CD14-positive monocyte (primary cell): Measurements from ENCODE around the gene NARS2. TPM values are rescaled to one million over a fixed set of nuclear protein-coding genes. Genes with fewer than 3 reads are reported as not detected.
A peak's percentile ranks its signal among the peaks of the same experiment; 100 is the strongest.

Source experiments
- DNase-seq, 3 donors: peaks; one replicate each; pipeline ENCODE4 v3.0.0-alpha.2; 2011 to 2022
- H2AFZ ChIP-seq: 2 replicates; pipeline ENCODE4 v1.6.0; 2012; ENCODE audit warnings: mild to moderate bottlenecking, low read depth, low read length, inconsistent platforms; ENCODE audit not compliant: insufficient read depth, poor library complexity, severe bottlenecking
- H3K27ac ChIP-seq, 2 donors: 1 replicate in 1 of 2; 2 replicates in 1 of 2; pipeline ENCODE4 v1.5.1; 2012 to 2013; ENCODE audit warnings: low read length in 2 of 2, control low read depth in 1 of 2, inconsistent platforms in 1 of 2, low read depth in 1 of 2, mild to moderate bottlenecking in 1 of 2
- H3K27me3 ChIP-seq, 2 donors: one replicate each; pipeline versions ENCODE4 v1.6.0 to v1.6.1; 2011 to 2013; ENCODE audit warnings: low read length in 2 of 2; ENCODE audit not compliant: control insufficient read depth in 2 of 2, insufficient read depth in 2 of 2
- H3K36me3 ChIP-seq, 2 donors: replicated peaks in 1 of 2; 1 replicate in 1 of 2; 2 replicates in 1 of 2; pipeline versions ENCODE4 v1.5.1 to v1.6.1; 2012 to 2013; ENCODE audit warnings: low read length in 2 of 2, control low read depth in 1 of 2, inconsistent platforms in 1 of 2, mild to moderate bottlenecking in 1 of 2; ENCODE audit not compliant: insufficient read depth in 2 of 2, control insufficient read depth in 1 of 2
- H3K4me1 ChIP-seq, 2 donors: 1 replicate in 1 of 2; 2 replicates in 1 of 2; pipeline versions ENCODE4 v1.5.1 to v1.6.1; 2012 to 2013; ENCODE audit warnings: low read length in 2 of 2, control low read depth in 1 of 2, inconsistent platforms in 1 of 2, mild to moderate bottlenecking in 1 of 2, moderate library complexity in 1 of 2; ENCODE audit not compliant: insufficient read depth in 2 of 2, control insufficient read depth in 1 of 2
- H3K4me2 ChIP-seq: replicated peaks from 2 replicates; pipeline ENCODE3; 2012; ENCODE audit warnings: low read length, moderate library complexity, mild to moderate bottlenecking; ENCODE audit not compliant: poor library complexity, severe bottlenecking; ENCODE audit errors: extremely low read depth
- H3K4me3 ChIP-seq, 3 experiments: fragments of 200-600 bp in 1 of 3; sonication (generic) in 1 of 3; replicated peaks in 1 of 3; 1 replicate in 2 of 3; 2 replicates in 1 of 3; pipeline ENCODE4 v1.5.1; 2011 to 2013; ENCODE audit warnings: low read length in 3 of 3, mild to moderate bottlenecking in 3 of 3, control low read depth in 2 of 3, low read depth in 2 of 3, inconsistent platforms in 1 of 3, moderate library complexity in 1 of 3
- H3K79me2 ChIP-seq: 2 replicates; pipeline ENCODE4 v1.6.0; 2012; ENCODE audit warnings: mild to moderate bottlenecking, control low read depth, inconsistent platforms, low read length, moderate library complexity; ENCODE audit not compliant: insufficient read depth
- H3K9ac ChIP-seq: 2 replicates; pipeline ENCODE4 v1.6.0; 2017; ENCODE audit warnings: low read length, mild to moderate bottlenecking; ENCODE audit not compliant: insufficient read depth, poor library complexity, severe bottlenecking
- H3K9me3 ChIP-seq, 2 donors: replicated peaks in 1 of 2; 1 replicate in 1 of 2; 2 replicates in 1 of 2; pipeline versions ENCODE4 v1.5.1 to v1.6.1; 2012 to 2013; ENCODE audit warnings: low read length in 2 of 2, control low read depth in 1 of 2; ENCODE audit not compliant: control insufficient read depth in 1 of 2, insufficient read depth in 1 of 2
- H4K20me1 ChIP-seq: 2 replicates; pipeline ENCODE4 v1.6.0; 2012; ENCODE audit warnings: mild to moderate bottlenecking, low read length, control low read depth, moderate library complexity; ENCODE audit not compliant: insufficient read depth
- H3K27ac Mint-ChIP-seq, 7 donors: one replicate each; pipeline ENCODE4 v1.8.0; 2020; ENCODE audit warnings: mild to moderate bottlenecking in 7 of 7, mixed read lengths in 7 of 7, moderate library complexity in 6 of 7, inconsistent platforms in 2 of 7
- H3K27me3 Mint-ChIP-seq, 3 donors: one replicate each; pipeline ENCODE4 v1.8.0; 2021 to 2022; ENCODE audit warnings: low read depth in 3 of 3, mild to moderate bottlenecking in 3 of 3, mixed read lengths in 3 of 3, moderate library complexity in 3 of 3, inconsistent platforms in 1 of 3
- H3K36me3 Mint-ChIP-seq, 2 donors: one replicate each; pipeline ENCODE4 v1.8.0; 2020; ENCODE audit warnings: mixed read lengths in 2 of 2, inconsistent platforms in 1 of 2, mild to moderate bottlenecking in 1 of 2
- H3K4me1 Mint-ChIP-seq: one replicate; pipeline ENCODE4 v1.8.0; 2020; ENCODE audit warnings: mild to moderate bottlenecking, mixed read lengths
- H3K4me3 Mint-ChIP-seq, 2 donors: one replicate each; pipeline ENCODE4 v1.8.0; 2020; ENCODE audit warnings: mild to moderate bottlenecking in 2 of 2, mixed read lengths in 2 of 2, moderate library complexity in 1 of 2
- H3K9me3 Mint-ChIP-seq, 7 donors: one replicate each; pipeline ENCODE4 v1.8.0; 2020 to 2022; ENCODE audit warnings: mixed read lengths in 7 of 7, mild to moderate bottlenecking in 6 of 7, moderate library complexity in 6 of 7, inconsistent platforms in 2 of 7
- WGBS: methylation state at CpG from one replicate; pipeline ENCODE4 v1.1.5; 2013; ENCODE audit warnings: missing lambda C conversion rate; ENCODE audit not compliant: insufficient coverage; 5-methylcytosine and 5-hydroxymethylcytosine counted together
- intact Hi-C, 2 donors: fragments of 100-400 bp; cut with micrococcal nuclease; formaldehyde crosslinking; loops; one replicate each; pipeline versions ENCODE4 v1.15.0 to v1.15.1; 2023
- polyA minus RNA-seq: library from RNA; depleted of rRNA, polyadenylated mRNA; stranded (reverse); fragments of >200 nt; gene quantifications from 2 replicates; pipeline ENCODE4 v1.2.3, GENCODE V29; 2012
- polyA plus RNA-seq, 3 donors: library from polyadenylated mRNA; depleted of rRNA in 1 of 3; unstranded in 2 of 3; stranded (reverse) in 1 of 3; fragments of 300-500 nt in 2 of 3; fragments of >200 nt in 1 of 3; fragmentation: Illumina TruSeq in 2 of 3; gene quantifications; 1 replicate in 2 of 3; 2 replicates in 1 of 3; pipeline ENCODE4 v1.2.3, GENCODE V29; 2012 to 2021
- total RNA-seq, 12 experiments: library from RNA in 1 of 12; stranded (reverse) in 1 of 12; fragments of 120-200 nt in 1 of 12; gene quantifications; one replicate each; pipeline ENCODE4 v1.2.4 and lab custom pipeline; 2013 to 2026; ENCODE audit warnings: mixed read lengths in 6 of 12, inconsistent platforms in 1 of 12
- TF ChIP-seq, protein P1 (sequence below): fragments of 200-600 bp; IDR thresholded peaks from one replicate; pipeline ENCODE4 v1.8.0; 2022; ENCODE audit warnings: antibody characterized with exemption, mild to moderate bottlenecking

The NARS2 gene, protein sequence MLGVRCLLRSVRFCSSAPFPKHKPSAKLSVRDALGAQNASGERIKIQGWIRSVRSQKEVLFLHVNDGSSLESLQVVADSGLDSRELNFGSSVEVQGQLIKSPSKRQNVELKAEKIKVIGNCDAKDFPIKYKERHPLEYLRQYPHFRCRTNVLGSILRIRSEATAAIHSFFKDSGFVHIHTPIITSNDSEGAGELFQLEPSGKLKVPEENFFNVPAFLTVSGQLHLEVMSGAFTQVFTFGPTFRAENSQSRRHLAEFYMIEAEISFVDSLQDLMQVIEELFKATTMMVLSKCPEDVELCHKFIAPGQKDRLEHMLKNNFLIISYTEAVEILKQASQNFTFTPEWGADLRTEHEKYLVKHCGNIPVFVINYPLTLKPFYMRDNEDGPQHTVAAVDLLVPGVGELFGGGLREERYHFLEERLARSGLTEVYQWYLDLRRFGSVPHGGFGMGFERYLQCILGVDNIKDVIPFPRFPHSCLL
- 10.1 TPM for total RNA-seq (2013)
- polyA plus RNA-seq, result 1 to 10 TPM; 4.3 to 6.6 (median 4.9) TPM
- polyA minus RNA-seq, result 4.5 and 5.0 TPM in 2 replicates
- 2.1 to 15.2 (median 7.6) reads per million in 11 experiments for total RNA-seq (lab: John Stamatoyannopoulos, UW)

DNA sequence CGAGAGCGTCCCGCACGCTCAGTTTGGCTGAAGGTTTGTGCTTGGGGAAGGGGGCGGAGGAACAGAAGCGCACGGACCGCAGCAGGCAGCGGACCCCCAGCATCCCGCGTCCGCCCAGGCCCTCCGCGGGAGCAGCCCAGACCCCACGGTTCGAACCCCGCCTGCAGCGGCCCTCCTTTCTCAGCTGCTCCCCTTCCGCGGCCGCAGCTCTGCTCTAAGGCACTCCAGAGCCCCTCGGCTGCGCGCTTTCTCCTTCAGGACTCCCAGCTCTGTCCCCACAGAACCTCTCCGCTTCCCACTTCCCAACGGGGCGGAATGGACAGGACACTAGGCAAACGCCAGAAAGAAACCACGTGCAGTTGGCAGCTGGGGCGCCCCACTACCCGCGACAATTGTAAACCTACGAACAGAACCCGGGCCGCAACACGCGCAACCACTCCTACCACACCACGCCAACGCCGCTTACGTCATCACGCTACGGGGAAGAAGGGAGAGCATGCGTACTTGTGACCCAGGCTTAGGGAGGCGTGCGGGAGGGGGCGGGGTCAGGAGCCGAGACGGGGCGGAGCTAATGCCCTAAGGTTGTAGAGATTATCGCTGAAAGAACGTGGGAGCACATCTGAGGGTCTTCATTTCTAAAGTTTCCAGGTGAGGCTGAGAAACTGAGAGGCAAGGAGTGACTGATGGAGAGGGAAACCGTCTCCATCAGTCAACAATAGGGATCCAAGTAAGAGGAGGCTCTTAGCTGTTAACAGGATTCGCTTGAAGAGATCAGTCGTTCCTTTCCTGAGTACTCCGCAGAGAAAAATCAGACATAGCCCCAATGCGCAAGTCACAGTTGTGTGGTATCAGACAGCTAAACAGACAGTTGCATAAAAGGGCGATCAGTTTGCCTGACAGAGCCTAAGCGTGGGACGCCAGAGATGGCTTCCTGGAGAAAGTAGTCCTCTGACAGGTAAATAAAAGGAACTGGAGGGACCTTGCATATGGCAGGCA, at the start of gene NARS2:
NARS2 (minus strand) TSS at position 479 of the 996 bp plus-strand sequence; CDS start at position 103, 376 bp downstream.
- peak within 1 kb of the TSS; percentile 84 for H3K4me2 ChIP-seq
- H3K4me3 Mint-ChIP-seq, result peak within 1 kb of the TSS; percentile 96 to 97
- intact Hi-C loops, result no loop called here
- peak within 1 kb of the TSS; percentile 62 to 91 (median 77) for H3K4me3 ChIP-seq
- 0% methylated on average over 51 of the region's 60 CpGs for WGBS
- H2AFZ ChIP-seq, result peak within 1 kb of the TSS; percentile 99
- peaks cover 30 to 35% of the 10 kb centered on the region in 2 donors for H3K4me1 ChIP-seq
- peaks cover 12 to 18% of the 10 kb centered on the region in 2 donors for H3K36me3 Mint-ChIP-seq
- peaks cover 39% of the 10 kb centered on the region for H3K4me1 Mint-ChIP-seq
- H3K27me3 Mint-ChIP-seq, result peaks cover 0 to 1% (median 0%) of the 10 kb centered on the region in 3 donors
- H4K20me1 ChIP-seq, result no peaks in the 10 kb centered on the region
- peaks cover 0 to 21% of the 10 kb centered on the region in 2 donors for H3K36me3 ChIP-seq
- peaks cover 28% of the 10 kb centered on the region for H3K79me2 ChIP-seq
- no peaks in the 10 kb centered on the region for H3K27me3 ChIP-seq
- DNase-seq, result peak; percentile 95 to 96 (median 95)
- H3K9me3 ChIP-seq, result peaks cover 0 to 6% of the 10 kb centered on the region in 2 donors
- peak within 1 kb of the TSS; percentile 89 to 96 (median 94) for H3K27ac Mint-ChIP-seq
- H3K9me3 Mint-ChIP-seq, result peaks cover 5 to 13% (median 11%) of the 10 kb centered on the region in 7 donors
- TF ChIP-seq, protein P1, sequence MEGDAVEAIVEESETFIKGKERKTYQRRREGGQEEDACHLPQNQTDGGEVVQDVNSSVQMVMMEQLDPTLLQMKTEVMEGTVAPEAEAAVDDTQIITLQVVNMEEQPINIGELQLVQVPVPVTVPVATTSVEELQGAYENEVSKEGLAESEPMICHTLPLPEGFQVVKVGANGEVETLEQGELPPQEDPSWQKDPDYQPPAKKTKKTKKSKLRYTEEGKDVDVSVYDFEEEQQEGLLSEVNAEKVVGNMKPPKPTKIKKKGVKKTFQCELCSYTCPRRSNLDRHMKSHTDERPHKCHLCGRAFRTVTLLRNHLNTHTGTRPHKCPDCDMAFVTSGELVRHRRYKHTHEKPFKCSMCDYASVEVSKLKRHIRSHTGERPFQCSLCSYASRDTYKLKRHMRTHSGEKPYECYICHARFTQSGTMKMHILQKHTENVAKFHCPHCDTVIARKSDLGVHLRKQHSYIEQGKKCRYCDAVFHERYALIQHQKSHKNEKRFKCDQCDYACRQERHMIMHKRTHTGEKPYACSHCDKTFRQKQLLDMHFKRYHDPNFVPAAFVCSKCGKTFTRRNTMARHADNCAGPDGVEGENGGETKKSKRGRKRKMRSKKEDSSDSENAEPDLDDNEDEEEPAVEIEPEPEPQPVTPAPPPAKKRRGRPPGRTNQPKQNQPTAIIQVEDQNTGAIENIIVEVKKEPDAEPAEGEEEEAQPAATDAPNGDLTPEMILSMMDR, result no peak
- H3K27ac ChIP-seq, result peak within 1 kb of the TSS; percentile 62 to 87
- H3K9ac ChIP-seq, result peak within 1 kb of the TSS; percentile 85

DNA sequence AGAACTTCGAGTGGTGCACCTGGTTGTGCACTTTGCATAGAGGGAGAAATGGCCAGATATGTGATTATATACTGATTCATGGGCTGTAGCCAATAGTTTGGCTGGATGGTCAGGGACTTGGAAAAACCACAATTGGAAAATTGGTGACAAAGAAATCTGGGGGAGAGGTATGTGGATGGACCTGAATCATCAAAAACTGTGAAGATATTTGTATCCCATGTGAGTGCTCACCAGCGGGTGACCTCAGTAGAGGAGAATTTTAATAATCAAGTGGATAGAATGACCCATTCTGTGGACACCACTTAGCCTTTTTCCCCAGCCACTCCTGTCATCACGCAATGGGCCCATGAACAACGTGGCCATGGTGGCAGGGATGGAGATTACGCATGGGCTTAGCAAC, 48.0 kb upstream of the NARS2 start:
- Mint-ChIP-seq H3K27me3 (peaks cover 3 to 9% (median 6%) of the 10 kb centered on the region in 3 donors), H3K4me1 (no peaks in the 10 kb centered on the region), H3K27ac (no peak overlapping the region), H3K9me3 (peaks cover 10 to 33% (median 21%) of the 10 kb centered on the region in 7 donors), H3K4me3 (no peak overlapping the region), H3K36me3 (no peaks in the 10 kb centered on the region)
- H2AFZ ChIP-seq, result no peak overlapping the region
- TF ChIP-seq, protein P1, result no peak
- H3K4me1 ChIP-seq, result no peaks in the 10 kb centered on the region
- intact Hi-C loops, result no loop called here
- WGBS, result 78% methylated on average over 4 of the region's 5 CpGs
- no peak for DNase-seq
- no peaks in the 10 kb centered on the region for H3K79me2 ChIP-seq
- no peak overlapping the region for H3K27ac ChIP-seq
- H4K20me1 ChIP-seq, result no peaks in the 10 kb centered on the region
- no peaks in the 10 kb centered on the region for H3K36me3 ChIP-seq
- no peak overlapping the region for H3K4me2 ChIP-seq
- no peak overlapping the region for H3K9ac ChIP-seq
- H3K27me3 ChIP-seq, result no peaks in the 10 kb centered on the region
- H3K4me3 ChIP-seq, result no peak overlapping the region
- peaks cover 5 to 15% of the 10 kb centered on the region in 2 donors for H3K9me3 ChIP-seq
